HG03175 (cell line): ENCODE data around the gene KIRREL3.

Experiments
- ATAC-seq: cut with Tn5 transposase; IDR thresholded peaks from one replicate; pipeline ENCODE4 v1.9.1; 2021; ENCODE audit warnings: mild to moderate bottlenecking, moderate library complexity; ENCODE audit not compliant: unreplicated experiment

Gene KIRREL3

GRCh38 chr11:126683766-126684728 lies 316.5 kb downstream of the KIRREL3 start:
- no peak for ATAC-seq

GRCh38 chr11:126682590-126682989 lies 318.0 kb downstream of the KIRREL3 start:
- ATAC-seq = no peak

DNA sequence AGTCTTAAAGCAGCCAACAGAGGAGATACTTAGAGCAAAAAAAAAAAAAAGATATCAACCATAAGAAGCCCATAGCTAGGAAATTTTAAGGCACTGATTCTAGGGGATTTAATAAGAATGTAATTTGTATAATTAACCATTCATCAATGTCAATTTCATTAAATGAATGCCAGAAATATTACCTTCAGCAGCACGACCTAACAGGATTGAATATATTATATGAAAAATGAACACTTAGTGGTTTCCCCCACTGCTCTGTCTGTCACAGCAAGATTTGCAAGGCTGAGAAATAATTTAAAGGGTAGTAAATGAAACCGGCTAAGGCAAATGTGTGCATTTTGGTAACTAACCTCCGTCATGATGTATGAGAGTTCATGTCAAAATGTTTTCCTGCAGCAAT lies 319.9 kb downstream of the KIRREL3 start:
- no peak for ATAC-seq

- ATAC-seq = no peak
Measured at GRCh38 chr11:126680131-126680530, 320.4 kb downstream of the KIRREL3 start.

GRCh38 chr11:126679033-126679432 lies 321.5 kb downstream of the KIRREL3 start:
- no peak for ATAC-seq

DNA sequence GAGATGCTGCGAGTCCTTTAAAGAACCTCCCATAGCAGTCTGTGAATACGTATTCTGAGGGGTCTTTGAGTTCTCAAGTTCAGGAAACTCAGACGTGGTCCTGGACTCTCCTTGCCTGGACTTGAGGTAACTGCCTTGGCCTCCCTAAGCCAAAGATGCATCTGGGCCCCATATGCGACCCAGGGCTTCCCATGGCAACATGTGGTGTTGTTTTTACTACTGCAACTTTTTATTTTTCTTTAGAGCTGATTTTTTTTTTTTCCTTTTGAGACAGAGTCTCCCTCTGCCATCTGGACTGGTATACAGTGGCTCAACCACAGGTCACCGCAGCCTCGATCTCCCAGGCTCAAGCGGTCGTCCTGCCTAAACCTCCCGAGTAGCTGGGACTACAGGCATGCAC lies 324.0 kb downstream of the KIRREL3 start:
- no peak for ATAC-seq

GRCh38 chr11:126673319-126673718 lies 327.3 kb downstream of the KIRREL3 start:
- ATAC-seq = no peak

DNA sequence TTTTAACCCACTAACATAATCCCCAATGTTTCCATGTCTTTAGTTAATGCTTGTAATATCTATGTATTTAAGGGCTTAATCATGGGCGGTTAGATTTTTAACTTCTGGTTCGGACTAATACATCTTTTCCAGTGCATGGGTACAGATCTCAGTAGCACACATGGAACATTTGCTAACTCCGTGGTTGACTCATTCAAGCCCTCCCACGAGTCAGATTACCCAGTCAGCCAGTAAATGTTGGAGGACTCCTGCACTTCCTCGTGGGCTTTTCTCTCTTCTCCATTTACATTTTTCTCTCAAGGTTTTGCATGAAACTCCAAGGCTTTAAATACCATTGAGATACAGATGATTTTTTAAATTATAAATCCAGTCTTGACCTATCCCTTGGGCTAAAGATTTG lies 331.2 kb downstream of the KIRREL3 start:
- no peak for ATAC-seq

DNA sequence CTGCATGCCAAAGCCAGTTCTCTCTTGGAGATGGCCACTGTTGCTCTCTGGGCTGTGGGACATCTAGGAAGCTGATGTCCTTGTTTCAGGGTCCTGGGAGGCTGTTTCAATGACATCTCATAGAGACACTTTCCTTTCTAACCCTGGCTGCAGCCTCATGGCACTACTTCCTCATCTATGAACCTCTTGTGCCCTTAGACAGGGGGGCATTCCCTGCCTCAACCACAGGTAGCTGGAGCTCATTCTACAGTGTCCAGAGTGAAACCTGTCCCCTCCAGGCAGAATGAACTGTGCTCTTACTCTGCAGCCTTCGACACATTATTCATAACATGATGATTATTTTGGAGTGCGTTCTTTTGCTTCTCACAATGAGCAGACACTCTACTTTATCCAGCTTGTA lies 335.9 kb downstream of the KIRREL3 start:
- ATAC-seq = no peak

- no peak for ATAC-seq
Measured at GRCh38 chr11:126663749-126664592, 336.6 kb downstream of the KIRREL3 start.

DNA sequence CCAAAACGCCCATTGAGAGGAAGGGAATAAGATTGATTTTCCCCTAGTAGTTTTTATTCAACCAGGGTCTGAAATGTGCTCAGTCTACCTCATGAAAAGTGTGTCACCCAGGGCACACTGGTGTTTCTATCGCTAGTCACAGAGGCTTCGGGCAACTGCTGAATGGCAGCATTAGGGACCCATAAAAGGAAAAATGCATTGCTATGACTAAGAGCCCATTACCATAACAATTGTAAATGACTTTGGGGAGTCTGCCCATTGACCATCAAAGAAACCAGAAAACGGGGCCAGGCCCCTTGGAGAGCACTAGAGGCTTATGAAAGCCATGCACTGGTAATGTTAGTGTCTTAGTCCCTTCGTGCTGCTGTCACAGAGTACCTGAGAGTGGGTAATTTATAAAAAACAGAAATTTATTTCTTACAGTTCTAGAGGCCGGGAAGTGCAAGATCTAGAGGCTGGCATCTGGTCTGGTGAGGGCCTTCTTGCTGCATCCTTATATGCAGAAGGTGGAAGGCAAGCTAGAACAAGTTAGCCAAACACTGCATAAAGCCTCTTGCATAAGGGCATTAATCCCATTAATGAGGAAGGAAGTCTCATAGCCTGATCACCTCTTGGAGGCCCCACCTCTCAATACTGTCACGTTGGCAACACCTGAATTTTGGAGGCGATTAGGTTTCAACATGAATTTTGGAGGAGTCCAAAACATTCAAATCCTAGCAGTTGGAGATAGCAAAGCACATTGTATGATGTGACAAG lies 338.4 kb downstream of the KIRREL3 start:
- no peak for ATAC-seq

DNA sequence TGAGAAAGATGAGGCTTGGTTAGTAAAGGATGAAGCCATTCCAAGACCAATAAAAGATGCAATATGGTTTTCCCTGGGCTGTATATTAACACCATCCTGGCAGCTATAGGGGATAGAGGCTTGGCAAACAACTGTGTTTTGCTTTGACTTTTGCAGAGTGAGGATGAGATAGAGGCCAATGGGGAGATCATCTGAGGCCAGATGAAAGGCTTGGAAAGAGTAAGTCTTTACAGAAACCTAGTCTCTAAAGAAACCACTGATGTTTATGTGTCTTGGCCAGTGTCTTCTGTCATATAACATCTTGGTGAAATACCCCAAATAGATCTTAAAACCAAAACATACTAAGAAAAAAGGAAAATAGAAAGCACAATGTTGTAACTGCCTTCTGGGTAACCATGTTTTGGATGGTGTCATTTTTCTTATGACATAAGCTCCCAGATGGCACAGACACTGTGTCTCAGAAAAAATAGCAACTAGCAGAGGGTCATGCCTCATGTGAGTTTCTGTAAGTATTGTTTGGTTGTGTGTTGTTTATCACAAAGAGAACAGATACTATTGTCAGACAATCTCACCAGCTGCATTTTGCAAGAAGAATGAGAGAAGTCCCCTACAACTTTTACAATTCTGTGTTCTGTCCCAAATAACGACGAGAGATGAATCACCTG lies 339.7 kb downstream of the KIRREL3 start:
- ATAC-seq = no peak

GRCh38 chr11:126660321-126660720 lies 340.2 kb downstream of the KIRREL3 start:
- ATAC-seq = no peak

DNA sequence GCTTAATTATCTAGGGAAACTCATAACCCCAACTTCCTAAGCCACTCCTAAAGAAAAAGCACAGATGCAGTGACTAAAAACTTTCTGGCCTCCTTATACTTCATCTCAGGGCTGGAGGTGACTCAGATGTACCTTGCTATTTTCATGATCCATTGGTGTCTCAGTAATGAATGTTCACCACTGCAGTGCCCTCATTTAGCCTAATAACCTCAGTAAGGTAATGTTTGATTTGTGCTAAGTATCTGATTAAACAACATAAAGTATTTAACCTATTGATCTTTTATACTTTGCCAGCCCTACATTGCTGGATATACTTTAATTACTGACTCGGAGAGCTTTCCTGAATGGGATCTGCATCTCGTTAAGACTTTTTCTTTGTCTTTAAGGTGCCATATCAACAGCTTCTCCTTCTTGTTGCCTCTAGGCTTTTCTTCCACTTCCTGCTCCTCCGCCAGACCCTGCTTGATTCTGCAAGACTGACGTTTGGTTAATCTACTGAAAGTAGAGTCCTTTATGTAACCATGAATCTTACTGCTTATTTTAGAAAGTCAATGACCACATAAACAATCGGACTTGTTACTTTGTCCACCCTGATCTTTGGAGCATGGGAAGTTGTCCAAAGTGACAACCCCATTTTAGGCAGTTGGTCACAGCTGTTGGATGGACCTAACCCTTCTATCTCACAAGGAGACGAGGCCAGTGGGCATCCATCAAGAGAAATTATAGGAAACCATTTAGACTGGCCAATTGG lies 342.1 kb downstream of the KIRREL3 start:
- no peak for ATAC-seq

GRCh38 chr11:126655807-126656128 lies 344.8 kb downstream of the KIRREL3 start:
- ATAC-seq = no peak

DNA sequence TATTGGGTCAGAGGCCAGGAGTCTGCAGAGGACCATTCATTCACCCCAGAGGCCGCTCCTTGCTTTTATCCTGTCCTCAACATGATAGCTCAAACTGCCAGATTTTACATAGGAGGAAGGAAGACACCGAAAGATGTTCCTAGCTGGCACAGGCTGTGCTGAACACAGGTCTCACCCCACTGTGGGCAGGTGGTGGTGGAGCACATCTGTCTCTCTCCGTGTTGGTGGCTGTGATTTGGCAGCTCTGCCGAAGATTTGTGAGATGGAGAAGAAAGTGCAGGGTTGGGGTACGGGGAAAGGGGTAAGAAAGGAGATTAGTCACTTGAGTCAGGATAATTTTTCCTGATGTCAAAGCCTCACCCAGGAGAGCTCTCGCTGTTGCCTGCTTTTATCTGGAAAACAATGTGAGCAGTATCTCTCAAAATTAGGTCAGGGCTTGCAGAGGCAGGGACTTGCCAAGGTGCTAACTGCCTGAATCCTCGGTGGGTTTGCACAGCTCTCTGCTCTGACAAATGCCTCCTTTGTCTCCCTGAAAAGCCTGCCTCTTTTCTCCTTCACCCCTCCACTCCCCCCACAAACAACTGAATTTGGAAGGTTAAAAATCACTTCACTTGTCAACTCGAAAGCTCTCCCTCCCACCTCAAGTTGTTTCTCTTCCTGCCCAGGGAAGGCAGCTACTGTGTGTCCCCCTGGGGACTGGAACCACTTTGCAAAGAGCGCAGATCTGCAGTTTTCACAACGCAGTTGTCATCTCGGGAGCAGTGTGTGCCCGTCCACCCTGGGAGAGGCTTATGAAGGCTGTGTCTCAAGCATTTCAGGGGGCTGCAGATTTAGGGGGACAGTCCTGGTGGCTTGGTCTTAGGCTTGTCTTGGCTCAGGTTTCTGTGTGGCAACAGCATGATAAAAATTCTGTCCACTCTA lies 345.4 kb downstream of the KIRREL3 start:
- no peak for ATAC-seq

- ATAC-seq = no peak
Measured at GRCh38 chr11:126653040-126653439, 347.5 kb downstream of the KIRREL3 start.

DNA sequence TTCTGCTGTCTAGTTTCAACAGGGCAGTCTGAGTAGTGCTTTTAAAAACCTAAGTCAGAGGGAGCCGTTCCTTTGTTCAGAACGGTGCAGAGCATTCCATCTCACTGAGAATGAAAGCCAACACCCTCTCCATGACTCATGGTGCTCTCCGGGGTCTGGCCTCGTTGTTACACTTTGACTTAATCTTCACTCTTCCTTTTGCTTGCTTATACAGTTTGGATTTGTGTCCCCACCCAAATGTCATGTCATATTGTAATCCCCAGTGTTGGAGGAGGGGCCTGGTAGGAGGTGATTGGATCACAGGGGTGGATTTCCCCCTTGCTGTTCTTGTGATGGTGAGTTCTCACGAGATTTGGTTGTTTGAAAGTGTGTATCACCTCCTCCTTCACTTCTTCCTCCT lies 352.8 kb downstream of the KIRREL3 start:
- no peak for ATAC-seq
